SU-DHL-6 (cell line): ENCODE data around the gene NPIPA3.
"Not testable (repeated sequence)": the region's sequence is repeated elsewhere in the genome, so short reads cannot be mapped to it uniquely, and the experiment has no call there.

Experiments
- CTCF ChIP-seq: fragments of 200-600 bp; sonication (generic); IDR thresholded peaks from one replicate; pipeline ENCODE4 v1.5.1; 2017; ENCODE audit warnings: antibody characterized with exemption, mild to moderate bottlenecking, low read length, moderate library complexity; ENCODE audit not compliant: insufficient read depth, poor library complexity, severe bottlenecking
- EZH2phosphoT487 ChIP-seq: fragments of 200-600 bp; sonication (generic), shearing (Covaris generic); conservative IDR thresholded peaks from 2 replicates; pipeline ENCODE4 v1.6.1; 2018; ENCODE audit warnings: mild to moderate bottlenecking, antibody characterized with exemption, low read length, moderate library complexity, mixed read lengths

- TF ChIP-seq CTCF, EZH2phosphoT487: not testable (repeated sequence)
These were observed 1.4 kb upstream of the NPIPA3 start for GRCh38 chr16:14701859-14702258.
